GM21367 (cell line): Measurements from ENCODE around the gene TRIM75.
A peak's percentile ranks its signal among the peaks of the same experiment; 100 is the strongest.
"Not testable (repeated sequence)": the region's sequence is repeated elsewhere in the genome, so short reads cannot be mapped to it uniquely, and the experiment has no call there.

Experiments
- ATAC-seq: cut with Tn5 transposase; IDR thresholded peaks from one replicate; pipeline ENCODE4 v1.9.1; 2021; ENCODE audit not compliant: unreplicated experiment

Gene TRIM75

DNA sequence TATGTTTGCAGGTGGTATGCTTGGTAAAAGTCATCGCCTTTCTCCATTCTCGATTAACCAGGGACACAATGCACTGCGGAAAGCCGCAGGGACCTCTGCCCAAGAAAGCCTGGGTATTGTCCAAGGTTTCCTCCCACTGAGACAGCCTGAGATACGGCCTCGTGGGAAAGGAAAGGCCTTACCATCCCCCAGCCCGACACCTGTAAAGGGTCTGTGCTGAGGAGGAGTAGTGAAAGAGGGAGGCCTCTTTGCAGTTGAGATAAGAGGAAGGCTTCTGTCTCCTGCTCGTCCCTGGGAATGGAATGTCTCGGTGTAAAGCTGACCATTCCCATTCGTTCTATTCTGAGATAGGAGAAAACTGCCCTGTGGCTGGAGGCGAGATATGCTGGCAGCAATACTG, 19.7 kb downstream of the TRIM75 start:
- ATAC-seq = not testable (repeated sequence)

GRCh38 chr4:165077034-165077578, 23.4 kb downstream of the TRIM75 start:
- no peak for ATAC-seq

GRCh38 chr4:165079476-165079875, 25.8 kb downstream of the TRIM75 start:
- ATAC-seq = no peak

DNA sequence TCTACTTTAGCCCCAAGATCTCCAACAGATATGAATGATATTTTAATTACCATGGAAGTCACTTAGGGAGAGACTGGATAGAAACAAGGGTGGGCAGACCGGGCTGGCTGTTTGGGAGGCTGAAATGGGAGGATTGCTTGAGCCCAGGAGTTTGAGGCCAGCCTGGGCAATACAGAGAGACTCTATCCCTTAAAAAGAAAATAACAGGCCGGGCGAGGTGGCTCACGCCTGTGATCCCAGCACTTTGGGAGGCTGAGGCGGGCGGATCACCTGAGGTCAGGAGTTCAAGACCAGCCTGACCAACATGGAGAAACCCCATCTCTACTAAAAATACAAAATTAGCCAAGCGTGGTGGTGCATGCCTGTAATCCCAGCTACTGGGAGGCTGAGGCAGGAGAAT, 31.1 kb downstream of the TRIM75 start:
- not testable (repeated sequence) for ATAC-seq

DNA sequence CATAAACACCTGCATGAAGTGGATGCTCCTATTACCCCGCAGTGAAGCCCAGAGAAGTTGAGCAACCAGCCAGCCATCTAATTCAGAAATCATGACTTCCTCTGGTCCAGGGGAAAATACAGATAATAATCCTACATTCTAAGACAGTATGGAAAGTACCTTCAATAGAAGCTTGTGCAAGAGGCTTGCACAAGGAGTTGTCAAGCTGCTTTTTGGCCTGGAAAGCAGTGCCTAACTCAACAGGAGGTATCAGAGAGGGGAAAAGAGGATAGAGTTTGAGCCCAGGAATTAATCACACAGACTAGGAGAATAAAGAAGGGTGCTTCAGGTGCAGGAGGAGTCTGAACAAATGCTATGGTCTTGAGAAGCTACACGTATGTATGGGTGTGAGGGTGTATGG, 32.3 kb downstream of the TRIM75 start:
- ATAC-seq = no peak

GRCh38 chr4:165088366-165088765, 34.7 kb downstream of the TRIM75 start:
- no peak for ATAC-seq

DNA sequence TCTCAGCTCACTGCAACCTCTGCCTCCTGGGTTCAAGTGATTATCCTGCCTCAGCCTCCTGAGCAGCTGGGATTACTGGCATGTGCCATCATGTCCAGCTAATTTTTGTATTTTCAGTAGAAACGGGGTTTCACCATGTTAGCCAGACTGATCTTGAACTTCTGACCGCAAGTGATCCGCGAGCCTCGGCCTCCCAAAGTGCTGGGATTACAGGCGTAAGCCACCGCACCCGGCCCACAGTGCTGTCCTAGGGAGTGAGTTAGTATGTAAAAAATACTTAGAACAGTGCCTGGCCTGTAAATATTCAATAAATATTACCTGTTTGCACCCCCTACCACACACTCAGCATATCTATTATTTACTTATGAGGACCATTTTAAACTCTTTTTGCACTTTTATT, 38.5 kb downstream of the TRIM75 start:
- ATAC-seq = not testable (repeated sequence)

GRCh38 chr4:165094873-165095272, 41.2 kb downstream of the TRIM75 start:
- ATAC-seq = no peak

- no peak for ATAC-seq
Observed at GRCh38 chr4:165095291-165095690, 41.6 kb downstream of the TRIM75 start.

- peak; percentile 60 for ATAC-seq
Observed at GRCh38 chr4:165096776-165097175, 43.1 kb downstream of the TRIM75 start.

- no peak for ATAC-seq
Observed at GRCh38 chr4:165101641-165102040, 48.0 kb downstream of the TRIM75 start.

DNA sequence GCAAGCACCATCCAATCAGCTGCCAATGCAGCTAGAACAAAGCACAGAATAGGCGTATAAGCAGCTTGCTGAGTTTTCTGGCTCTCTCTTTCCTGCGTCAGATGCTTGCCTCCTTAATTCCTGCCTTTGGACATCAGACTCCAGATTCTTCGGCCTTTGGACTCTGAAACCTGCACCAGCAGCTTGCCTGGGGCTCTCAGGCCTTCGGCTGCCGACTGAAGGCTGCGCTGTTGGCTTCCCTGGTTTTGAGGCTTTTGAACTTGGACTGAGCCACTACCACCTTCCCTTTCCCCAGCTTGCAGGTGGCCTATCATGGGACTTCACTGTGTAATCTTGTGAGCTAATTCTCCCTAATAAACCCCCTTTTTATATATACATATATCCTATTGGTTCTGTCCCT, 52.9 kb downstream of the TRIM75 start:
- no peak for ATAC-seq
